ENCODE measurements around the gene RGL1. TPM values are rescaled to one million over a fixed set of nuclear protein-coding genes. Genes with fewer than 3 reads are reported as not detected.
"Not testable (repeated sequence)": the region's sequence is repeated elsewhere in the genome, so short reads cannot be mapped to it uniquely, and the experiment has no call there.

The RGL1 gene
- total RNA-seq, 2 experiments from 2014 or later, result 1.3 to 1.4 TPM

DNA sequence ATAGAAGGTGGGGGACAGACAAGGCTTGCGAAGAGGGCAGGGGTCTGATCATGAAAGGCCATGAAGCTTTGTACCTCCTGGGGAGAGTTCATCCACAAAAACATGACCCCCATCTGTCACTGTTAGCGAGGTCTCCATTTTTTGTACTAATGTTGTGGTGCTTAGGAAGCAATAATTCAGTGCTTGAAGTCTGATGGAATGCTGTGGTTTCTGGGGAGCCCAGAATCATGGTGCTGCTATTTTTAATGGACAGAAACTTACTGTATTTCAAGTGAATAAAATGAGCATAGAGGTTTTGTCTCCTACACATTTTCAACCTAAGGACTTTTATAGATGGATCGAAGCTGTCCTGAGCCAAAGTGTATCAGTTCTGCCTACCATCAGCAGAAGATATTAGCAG lies 28.2 kb upstream of the RGL1 start:
- no peak overlapping the region for H3K4me3 Mint-ChIP-seq
- H3K27me3 Mint-ChIP-seq (ENCODE audit: low read depth), result no peaks in the 10 kb centered on the region
- H3K36me3 Mint-ChIP-seq (ENCODE audit: low read depth), result no peaks in the 10 kb centered on the region
- ChIA-PET CTCF (no interaction called here), POLR2A (no interaction called here)
- no peak overlapping the region for H3K27ac Mint-ChIP-seq
- H3K9me3 Mint-ChIP-seq (ENCODE audit: insufficient read depth), result peaks cover 11% of the 10 kb centered on the region
- ATAC-seq, result no peak
- H3K4me1 Mint-ChIP-seq (ENCODE audit: low read depth), result no peaks in the 10 kb centered on the region
- no peak for DNase-seq

DNA sequence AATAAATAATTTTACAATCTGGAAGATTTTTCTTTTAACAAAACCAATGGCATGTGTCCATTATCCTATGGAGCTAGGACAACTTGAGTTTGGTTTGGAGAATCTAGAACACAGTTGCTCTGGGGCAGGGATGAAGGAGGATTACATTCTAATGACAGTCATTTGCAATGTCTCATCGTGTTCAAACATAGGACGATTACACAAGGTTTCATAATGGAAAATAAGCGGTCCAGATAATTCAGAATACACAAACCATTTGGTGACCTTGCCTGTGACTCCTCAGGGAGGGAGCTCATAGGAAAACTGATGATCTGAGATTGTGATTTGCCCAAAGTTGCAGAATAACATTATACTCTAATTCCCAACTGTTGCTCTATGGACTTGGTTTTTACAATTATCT lies 27.6 kb upstream of the RGL1 start:
- DNase-seq, result no peak
- ATAC-seq, result no peak
- H3K27me3 Mint-ChIP-seq (ENCODE audit: low read depth), result no peaks in the 10 kb centered on the region
- no peak overlapping the region for H3K4me3 Mint-ChIP-seq
- H3K36me3 Mint-ChIP-seq (ENCODE audit: low read depth), result no peaks in the 10 kb centered on the region
- CTCF ChIA-PET, result no interaction called here
- H3K27ac Mint-ChIP-seq, result no peak overlapping the region
- H3K4me1 Mint-ChIP-seq (ENCODE audit: low read depth), result no peaks in the 10 kb centered on the region
- peaks cover 11% of the 10 kb centered on the region for H3K9me3 Mint-ChIP-seq (ENCODE audit: insufficient read depth)
- POLR2A ChIA-PET, result no interaction called here

DNA sequence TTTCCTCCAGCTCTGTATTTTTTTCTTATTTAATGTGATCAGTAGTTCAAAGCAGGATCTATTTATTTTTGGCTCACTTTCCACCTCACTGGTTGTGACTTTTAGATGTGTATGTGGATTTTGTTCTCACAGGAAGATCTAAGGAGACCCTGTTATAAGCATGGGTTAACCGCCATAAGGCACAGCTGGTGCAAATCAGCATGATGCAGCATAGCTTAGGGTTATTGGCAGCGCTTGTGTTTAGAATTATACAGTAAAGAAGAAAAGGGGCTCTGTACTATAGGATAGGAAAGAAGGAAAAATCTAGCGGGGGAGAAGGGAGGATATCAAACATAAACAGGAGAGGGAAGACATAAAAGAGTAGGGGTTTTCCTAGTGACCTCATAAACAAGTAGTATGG lies 26.9 kb upstream of the RGL1 start:
- CTCF ChIA-PET, result interaction anchor here (1.3 kb wide), 1 partner anchor 122 kb away, joined by 3 read pairs; no protein-coding TSS in a partner anchor
- no peak overlapping the region for H3K27ac Mint-ChIP-seq
- H3K9me3 Mint-ChIP-seq (ENCODE audit: insufficient read depth), result peaks cover 11% of the 10 kb centered on the region
- ATAC-seq, result no peak
- no peak overlapping the region for H3K4me3 Mint-ChIP-seq
- no peaks in the 10 kb centered on the region for H3K36me3 Mint-ChIP-seq (ENCODE audit: low read depth)
- H3K27me3 Mint-ChIP-seq (ENCODE audit: low read depth), result no peaks in the 10 kb centered on the region
- POLR2A ChIA-PET, result no interaction called here
- no peaks in the 10 kb centered on the region for H3K4me1 Mint-ChIP-seq (ENCODE audit: low read depth)
- no peak for DNase-seq

DNA sequence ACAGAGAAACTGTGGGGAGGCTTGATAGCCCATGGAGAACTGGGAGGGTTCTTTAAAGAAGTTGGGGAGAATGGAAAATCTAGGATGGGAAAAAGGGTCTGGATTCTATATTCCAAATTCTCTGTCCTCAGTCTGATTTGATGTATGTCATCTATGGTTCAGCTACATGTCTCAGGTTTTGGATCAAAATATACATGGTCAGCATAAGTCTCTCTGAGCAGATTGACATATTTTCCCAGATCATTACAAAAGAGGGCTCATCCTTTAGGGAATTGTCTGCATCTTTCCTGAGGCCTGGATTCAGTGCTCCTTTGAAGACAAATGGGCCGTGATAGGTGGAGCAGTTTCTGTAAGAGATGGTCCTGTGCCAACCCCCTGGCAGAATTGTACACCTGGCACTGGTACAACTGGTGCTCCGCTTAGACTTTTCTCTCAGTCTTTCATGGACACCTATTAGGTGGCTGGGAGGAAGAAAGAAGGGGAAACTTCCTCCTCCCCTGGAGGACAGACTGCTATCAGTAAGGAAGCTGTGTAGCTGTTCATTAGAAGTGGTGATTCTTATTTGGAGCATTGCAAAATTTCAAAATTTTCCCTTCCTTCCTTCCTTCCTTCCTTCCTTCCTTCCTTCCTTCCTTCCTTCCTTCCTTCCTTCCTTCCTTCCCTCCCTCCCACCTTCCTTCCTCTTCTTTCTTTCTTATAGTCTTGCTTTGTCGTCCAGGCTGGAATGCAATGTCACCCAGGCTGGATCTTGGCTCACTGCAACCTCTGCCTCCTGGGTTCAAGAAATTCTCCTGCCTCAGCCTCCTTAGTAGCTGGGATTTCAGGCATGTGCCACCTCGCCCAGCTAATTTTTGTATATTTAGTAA lies 26.1 kb upstream of the RGL1 start:
- DNase-seq (no peak), ATAC-seq (no peak)
- Mint-ChIP-seq H3K4me3 (no peak overlapping the region), H3K27ac (no peak overlapping the region), H3K27me3 (ENCODE audit: low read depth) (no peaks in the 10 kb centered on the region), H3K4me1 (ENCODE audit: low read depth) (no peaks in the 10 kb centered on the region), H3K9me3 (ENCODE audit: insufficient read depth) (peaks cover 11% of the 10 kb centered on the region), H3K36me3 (ENCODE audit: low read depth) (no peaks in the 10 kb centered on the region)
- ChIA-PET CTCF (interaction anchor here (0.6 to 1.3 kb wide), 2 partner anchors 123 to 1908 kb away, joined by 3 to 4 read pairs; no protein-coding TSS in a partner anchor), POLR2A (no interaction called here)

DNA sequence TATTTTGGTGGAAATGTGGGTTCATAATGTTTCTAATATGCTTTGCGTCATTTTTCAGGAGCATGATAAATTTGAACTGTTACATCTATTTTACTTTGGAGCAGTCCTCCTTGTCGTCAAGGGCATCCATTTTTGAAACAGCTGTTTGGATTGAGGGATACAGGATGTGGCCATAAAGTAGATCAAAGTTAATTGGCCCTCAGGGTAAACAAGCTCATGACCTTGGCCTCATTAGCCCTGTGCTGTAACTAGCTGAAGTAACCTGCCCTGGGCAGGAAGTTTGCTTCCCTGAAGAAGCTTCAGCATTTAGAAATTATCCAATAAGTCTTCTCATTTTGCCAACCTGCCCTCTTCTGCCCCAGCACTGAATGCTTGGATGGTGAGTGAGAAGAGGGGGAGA lies 24.8 kb upstream of the RGL1 start:
- H3K4me3 Mint-ChIP-seq, result no peak overlapping the region
- ChIA-PET CTCF (no interaction called here), POLR2A (no interaction called here)
- no peak for DNase-seq
- peaks cover 4% of the 10 kb centered on the region for H3K9me3 Mint-ChIP-seq (ENCODE audit: insufficient read depth)
- no peak for ATAC-seq
- no peak overlapping the region for H3K27ac Mint-ChIP-seq
- H3K27me3 Mint-ChIP-seq (ENCODE audit: low read depth), result no peaks in the 10 kb centered on the region
- no peaks in the 10 kb centered on the region for H3K36me3 Mint-ChIP-seq (ENCODE audit: low read depth)
- H3K4me1 Mint-ChIP-seq (ENCODE audit: low read depth), result no peaks in the 10 kb centered on the region

DNA sequence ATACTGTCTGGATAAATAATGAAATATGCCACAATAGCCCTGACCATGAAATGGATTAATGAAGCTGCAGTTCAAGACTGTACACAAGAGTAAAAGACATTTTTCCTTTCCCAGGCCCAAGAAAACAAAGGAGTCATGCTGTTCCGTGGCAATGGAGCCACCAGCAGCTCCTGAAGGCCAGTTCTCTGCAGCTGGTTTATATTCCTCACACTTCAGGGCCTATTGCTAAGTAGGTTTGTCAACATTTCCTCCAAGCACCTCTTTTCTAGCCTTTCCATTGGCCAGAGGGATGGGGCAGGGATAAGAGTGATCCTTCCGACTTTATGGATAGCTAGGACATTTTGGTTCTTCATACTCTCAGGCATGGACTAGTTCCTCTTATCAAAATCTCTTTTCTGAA lies 24.2 kb upstream of the RGL1 start:
- H3K4me1 Mint-ChIP-seq (ENCODE audit: low read depth), result no peaks in the 10 kb centered on the region
- ATAC-seq (no peak), DNase-seq (no peak)
- no peak overlapping the region for H3K27ac Mint-ChIP-seq
- CTCF ChIA-PET, result no interaction called here
- no peak overlapping the region for H3K4me3 Mint-ChIP-seq
- H3K9me3 Mint-ChIP-seq (ENCODE audit: insufficient read depth), result no peaks in the 10 kb centered on the region
- no peaks in the 10 kb centered on the region for H3K36me3 Mint-ChIP-seq (ENCODE audit: low read depth)
- POLR2A ChIA-PET, result no interaction called here
- no peaks in the 10 kb centered on the region for H3K27me3 Mint-ChIP-seq (ENCODE audit: low read depth)

DNA sequence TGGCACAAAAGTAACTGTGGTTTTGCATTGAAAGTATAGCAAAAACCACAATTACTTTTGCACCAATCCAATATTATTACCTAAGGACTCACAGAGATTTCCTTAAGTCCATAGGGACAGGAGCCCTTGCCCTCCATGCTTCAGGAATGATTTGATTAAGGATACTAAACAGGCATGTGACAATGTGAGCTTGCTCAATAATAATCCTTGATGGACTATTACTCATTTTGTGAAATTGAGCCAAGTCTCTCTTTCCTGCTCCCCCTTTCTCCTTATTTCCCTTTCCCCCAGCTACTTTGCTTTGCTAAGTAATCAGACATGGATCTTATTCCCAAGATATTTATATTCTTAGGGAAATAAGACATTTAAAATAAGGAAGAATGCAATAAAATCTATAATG lies 21.6 kb upstream of the RGL1 start:
- CTCF ChIA-PET, result no interaction called here
- no peaks in the 10 kb centered on the region for H3K27me3 Mint-ChIP-seq (ENCODE audit: low read depth)
- POLR2A ChIA-PET, result no interaction called here

DNA sequence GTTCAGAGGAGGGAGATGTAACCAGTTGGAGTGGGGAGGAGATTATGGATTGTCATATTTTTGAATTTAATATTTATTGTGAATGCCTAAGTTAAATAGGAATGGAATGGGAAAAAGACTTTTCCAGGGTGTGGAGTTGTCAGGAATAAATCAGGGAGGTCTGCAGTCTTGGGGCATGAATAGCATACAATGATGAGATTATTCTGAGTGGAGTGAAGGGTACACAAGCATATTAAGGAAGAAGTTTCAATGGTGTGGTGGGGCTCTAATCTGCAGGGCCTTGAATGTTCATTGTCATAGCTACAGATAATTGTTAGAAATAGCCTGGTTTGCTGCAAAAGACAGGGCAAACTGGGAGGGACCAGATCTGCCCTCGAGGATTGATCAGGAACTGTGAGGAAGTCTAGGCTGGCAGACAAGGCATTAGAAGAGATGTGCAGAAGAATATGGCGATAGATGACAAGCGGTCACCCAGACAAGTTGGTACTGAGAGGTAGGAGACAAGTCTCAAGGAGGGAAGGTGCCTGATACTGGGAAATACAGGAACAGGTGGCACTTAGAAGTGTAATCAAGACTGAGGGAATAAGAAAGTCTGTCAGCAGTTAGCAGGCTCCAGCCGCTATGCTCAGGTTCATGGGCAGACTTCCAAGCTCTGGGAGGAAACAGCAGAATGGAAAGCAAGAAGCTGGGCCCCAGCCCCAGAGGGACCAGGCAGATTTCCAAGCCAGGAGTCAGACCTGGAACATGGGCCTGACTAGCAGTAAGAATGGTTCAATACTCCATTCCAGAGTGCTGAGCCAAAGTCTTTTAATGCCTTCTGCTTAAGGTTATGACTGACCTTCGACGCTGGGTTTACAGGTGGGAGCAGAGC lies 20.9 kb upstream of the RGL1 start:
- POLR2A ChIA-PET, result no interaction called here
- no peak overlapping the region for H3K27ac Mint-ChIP-seq
- no peaks in the 10 kb centered on the region for H3K27me3 Mint-ChIP-seq (ENCODE audit: low read depth)
- no peaks in the 10 kb centered on the region for H3K9me3 Mint-ChIP-seq (ENCODE audit: insufficient read depth)
- no peak overlapping the region for H3K4me3 Mint-ChIP-seq
- DNase-seq (no peak), ATAC-seq (no peak)
- CTCF ChIA-PET, result no interaction called here
- H3K4me1 Mint-ChIP-seq (ENCODE audit: low read depth), result no peaks in the 10 kb centered on the region
- no peaks in the 10 kb centered on the region for H3K36me3 Mint-ChIP-seq (ENCODE audit: low read depth)

More for the DNA sequence above, 21.6 kb upstream of the RGL1 start:
- Mint-ChIP-seq H3K27ac (no peak overlapping the region), H3K4me3 (no peak overlapping the region), H3K9me3 (ENCODE audit: insufficient read depth) (no peaks in the 10 kb centered on the region), H3K36me3 (ENCODE audit: low read depth) (no peaks in the 10 kb centered on the region), H3K4me1 (ENCODE audit: low read depth) (no peaks in the 10 kb centered on the region)
- no peak for DNase-seq
- no peak for ATAC-seq

DNA sequence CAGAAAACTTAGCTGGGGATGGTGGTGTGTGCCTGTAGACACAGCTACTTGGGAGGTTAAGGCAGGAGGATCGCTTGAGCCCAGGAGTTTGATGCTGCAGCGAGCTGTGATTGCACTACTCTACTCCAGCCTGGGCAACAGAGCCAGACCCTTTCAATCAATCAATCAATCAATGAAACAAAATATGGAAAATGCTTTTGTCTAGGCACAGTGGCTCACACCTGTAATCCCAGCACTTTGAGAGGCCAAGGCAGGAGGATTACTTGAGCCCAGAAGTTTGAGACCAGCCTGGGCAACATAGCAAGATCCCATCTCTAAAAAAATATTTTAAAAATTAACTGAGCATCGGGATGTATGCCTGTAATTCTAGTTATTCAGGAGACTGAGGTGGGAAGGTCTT lies 19.0 kb upstream of the RGL1 start:
- H3K27ac Mint-ChIP-seq; H3K36me3 Mint-ChIP-seq (ENCODE audit: low read depth); DNase-seq; H3K9me3 Mint-ChIP-seq (ENCODE audit: insufficient read depth); H3K27me3 Mint-ChIP-seq (ENCODE audit: low read depth); ATAC-seq; POLR2A ChIA-PET; H3K4me1 Mint-ChIP-seq (ENCODE audit: low read depth); CTCF ChIA-PET; H3K4me3 Mint-ChIP-seq: not testable (repeated sequence)

DNA sequence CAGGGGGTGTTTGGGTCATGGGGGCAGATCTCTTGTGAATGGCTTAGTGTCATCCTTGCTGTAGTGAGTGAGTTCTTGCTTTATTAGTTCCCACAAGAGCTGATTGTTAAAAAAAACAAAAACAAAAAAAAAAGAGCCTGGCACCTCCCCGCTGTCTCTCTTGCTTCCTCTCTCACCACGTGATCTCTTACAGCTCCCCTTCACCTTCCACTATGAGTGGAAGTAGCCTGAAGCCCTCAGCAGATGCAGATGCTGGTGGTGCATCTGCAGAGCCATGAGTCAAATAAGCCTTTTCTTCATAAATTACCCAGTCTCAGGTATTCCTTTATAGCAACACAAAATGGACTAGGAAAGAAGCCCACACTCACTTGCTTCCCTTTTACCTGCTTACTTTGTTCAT lies 17.2 kb upstream of the RGL1 start:
- POLR2A ChIA-PET, result no interaction called here
- H3K27ac Mint-ChIP-seq, result no peak overlapping the region

DNA sequence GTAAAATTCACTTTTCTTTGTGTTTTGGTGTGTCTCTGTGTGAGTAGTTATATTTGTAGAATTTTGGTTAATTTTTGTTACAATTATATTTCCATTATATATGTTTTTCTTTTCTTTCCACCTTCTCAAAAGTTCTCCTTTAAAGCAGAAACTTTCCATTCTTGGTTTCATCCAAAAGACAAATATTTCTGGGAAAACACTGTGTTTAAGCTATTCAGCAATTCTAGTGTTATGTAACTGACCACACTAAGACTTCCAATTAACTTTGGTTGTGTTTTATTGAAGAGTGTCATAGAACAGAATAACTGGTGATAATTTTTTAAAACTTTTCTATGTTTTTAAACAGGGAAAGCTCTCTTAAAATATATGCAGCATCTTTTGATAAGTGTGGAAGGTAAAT lies 13.6 kb upstream of the RGL1 start:
- Mint-ChIP-seq H3K27ac (no peak overlapping the region), H3K4me3 (no peak overlapping the region), H3K27me3 (ENCODE audit: low read depth) (no peaks in the 10 kb centered on the region), H3K4me1 (ENCODE audit: low read depth) (no peaks in the 10 kb centered on the region), H3K36me3 (ENCODE audit: low read depth) (no peaks in the 10 kb centered on the region), H3K9me3 (ENCODE audit: insufficient read depth) (no peaks in the 10 kb centered on the region)
- ATAC-seq (no peak), DNase-seq (no peak)
- ChIA-PET CTCF (no interaction called here), POLR2A (no interaction called here)

More for the DNA sequence above, 17.2 kb upstream of the RGL1 start:
- Mint-ChIP-seq H3K4me3 (no peak overlapping the region), H3K4me1 (ENCODE audit: low read depth) (no peaks in the 10 kb centered on the region), H3K9me3 (ENCODE audit: insufficient read depth) (no peaks in the 10 kb centered on the region), H3K36me3 (ENCODE audit: low read depth) (no peaks in the 10 kb centered on the region), H3K27me3 (ENCODE audit: low read depth) (no peaks in the 10 kb centered on the region)
- CTCF ChIA-PET, result no interaction called here
- no peak for DNase-seq
- ATAC-seq, result no peak

DNA sequence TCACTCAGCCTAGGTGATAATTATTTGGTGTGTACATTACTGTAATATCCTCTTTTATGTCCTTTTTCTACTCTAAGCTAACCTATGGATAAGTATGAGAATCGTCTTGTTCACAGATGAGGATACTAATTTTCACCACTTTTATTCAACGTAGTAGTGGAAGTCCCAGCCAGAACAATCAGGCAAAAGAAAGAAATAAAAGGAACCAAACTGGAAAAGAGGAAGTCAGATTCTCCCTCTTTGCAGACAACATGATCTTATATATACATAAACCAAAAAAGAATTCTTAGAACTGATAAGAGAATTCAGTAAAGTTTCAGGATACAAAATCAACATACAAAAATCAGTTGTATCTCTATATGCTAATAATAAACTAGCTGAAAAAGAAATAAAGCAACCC lies 12.6 kb upstream of the RGL1 start:
- H3K27ac Mint-ChIP-seq, result no peak overlapping the region
- H3K9me3 Mint-ChIP-seq (ENCODE audit: insufficient read depth), result no peaks in the 10 kb centered on the region
- H3K36me3 Mint-ChIP-seq (ENCODE audit: low read depth), result no peaks in the 10 kb centered on the region
- ChIA-PET POLR2A (no interaction called here), CTCF (no interaction called here)
- H3K27me3 Mint-ChIP-seq (ENCODE audit: low read depth), result no peaks in the 10 kb centered on the region
- ATAC-seq (no peak), DNase-seq (no peak)
- no peaks in the 10 kb centered on the region for H3K4me1 Mint-ChIP-seq (ENCODE audit: low read depth)
- no peak overlapping the region for H3K4me3 Mint-ChIP-seq

Data from activated CD8-positive, alpha-beta T cell treated with anti-CD3 and anti-CD28 coated beads, Interleukin-2, amount 10 ng/mL, durations not matched to agents 7 days and 5 days (primary cell).